Amniotic stem cell (primary cell): ENCODE measurements around the gene CAND1.
"Not testable (repeated sequence)": the region's sequence is repeated elsewhere in the genome, so short reads cannot be mapped to it uniquely, and the experiment has no call there.

Experiments
- DNase-seq: peaks from one replicate; lab custom pipeline; 2025; lab: John Stamatoyannopoulos, UW

The CAND1 gene

GRCh38 chr12:67280572-67280971 is 11.4 kb downstream of the CAND1 start:
- DNase-seq = no peak

- no peak for DNase-seq
Observed at GRCh38 chr12:67284561-67284960, 15.4 kb downstream of the CAND1 start.

- no peak for DNase-seq
Observed at GRCh38 chr12:67286257-67286656, 17.1 kb downstream of the CAND1 start.

- no peak for DNase-seq
Observed at GRCh38 chr12:67287311-67287710, 18.2 kb downstream of the CAND1 start.

GRCh38 chr12:67288561-67288960 is 19.4 kb downstream of the CAND1 start:
- DNase-seq = no peak

DNA sequence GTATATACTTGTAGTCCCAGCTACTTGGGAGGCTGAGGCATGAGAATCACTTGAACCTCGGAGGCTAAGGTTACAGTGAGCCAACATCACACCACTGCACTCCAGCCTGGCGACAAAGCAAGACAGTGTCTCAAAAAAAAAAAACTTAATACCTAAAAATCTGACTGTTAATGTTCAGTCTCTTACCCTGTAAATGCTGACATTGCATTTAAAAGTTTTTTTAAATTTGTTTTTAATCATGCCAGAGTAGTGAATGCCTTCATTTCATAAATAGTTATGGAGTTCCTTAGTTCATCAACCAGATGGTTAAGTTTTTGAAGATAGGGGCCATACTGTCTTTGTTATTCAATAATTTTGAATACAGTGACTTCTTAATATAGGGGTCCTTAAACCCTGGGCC is 21.2 kb downstream of the CAND1 start:
- no peak for DNase-seq

DNA sequence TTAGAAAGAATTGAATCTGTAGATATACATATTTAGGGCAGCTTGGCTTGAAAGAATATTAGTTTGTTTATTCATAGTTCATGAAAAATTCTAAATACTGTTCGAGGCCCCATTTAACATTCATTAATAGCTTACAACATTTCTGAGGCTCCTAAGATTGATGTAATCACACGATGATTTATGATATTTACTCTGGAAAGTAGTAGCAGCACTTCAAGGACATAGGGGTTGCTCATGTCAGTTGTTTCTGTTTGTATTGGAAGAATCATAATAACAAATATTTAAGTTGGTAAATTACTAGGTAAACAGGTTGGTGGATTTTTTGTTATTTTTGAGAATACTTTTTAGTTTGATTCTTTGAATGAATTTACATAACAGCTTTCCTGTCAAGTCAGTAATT is 30.4 kb downstream of the CAND1 start:
- no peak for DNase-seq

DNA sequence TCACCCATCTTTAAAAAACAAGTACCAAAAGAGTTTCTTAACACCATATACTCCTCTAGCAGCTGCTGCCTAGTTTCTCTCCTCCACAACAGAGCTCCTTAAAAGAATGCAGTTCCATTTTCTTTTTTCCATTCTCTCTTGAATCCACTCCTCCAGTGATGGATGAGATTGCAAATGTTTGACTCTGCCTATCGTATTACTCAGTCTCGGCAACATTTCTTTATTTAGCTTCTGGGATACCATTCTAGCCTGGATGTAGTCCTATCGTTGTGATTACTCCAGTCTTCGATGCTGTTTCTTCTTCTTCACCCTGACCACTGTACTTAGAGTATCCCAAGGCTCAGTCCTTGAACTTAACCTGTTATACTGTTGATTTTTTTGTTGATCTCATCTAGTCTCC is 30.8 kb downstream of the CAND1 start:
- no peak for DNase-seq

DNA sequence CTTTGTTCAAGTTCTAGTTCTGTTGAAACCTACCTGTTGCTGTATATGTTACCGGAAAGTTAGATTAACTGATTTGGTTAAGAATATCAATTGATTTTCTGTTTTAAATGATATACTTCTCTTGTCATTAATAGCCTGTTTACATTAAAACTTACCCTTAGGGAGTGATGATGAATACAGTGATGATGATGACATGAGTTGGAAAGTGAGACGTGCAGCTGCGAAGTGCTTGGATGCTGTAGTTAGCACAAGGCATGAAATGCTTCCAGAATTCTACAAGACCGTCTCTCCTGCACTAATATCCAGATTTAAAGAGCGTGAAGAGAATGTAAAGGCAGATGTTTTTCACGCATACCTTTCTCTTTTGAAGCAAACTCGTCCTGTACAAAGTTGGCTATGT is 33.0 kb downstream of the CAND1 start:
- no peak for DNase-seq

GRCh38 chr12:67305544-67305943 is 36.4 kb downstream of the CAND1 start:
- DNase-seq = no peak

- no peak for DNase-seq
Observed at GRCh38 chr12:67306712-67307111, 37.6 kb downstream of the CAND1 start.

GRCh38 chr12:67315661-67316060 is 46.5 kb downstream of the CAND1 start:
- no peak for DNase-seq

DNA sequence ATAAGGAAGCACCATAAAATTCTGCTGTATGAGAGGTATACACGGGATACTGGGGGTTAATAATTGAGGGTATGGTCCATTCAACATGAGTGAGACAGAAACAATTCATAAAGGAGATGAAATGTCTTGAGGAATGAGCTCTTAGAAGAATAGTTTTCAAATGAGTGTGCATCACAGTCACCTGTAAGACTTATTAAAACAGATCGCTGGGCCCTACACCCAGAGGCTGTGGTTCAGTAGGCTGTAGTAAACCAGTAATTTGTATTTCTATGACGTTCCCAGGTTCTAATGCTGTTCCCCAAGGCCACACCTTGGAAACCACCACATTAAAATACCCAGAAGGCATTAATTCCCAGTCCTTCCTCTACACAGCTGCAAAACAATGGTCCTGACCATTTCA is 49.6 kb downstream of the CAND1 start:
- DNase-seq = no peak

DNA sequence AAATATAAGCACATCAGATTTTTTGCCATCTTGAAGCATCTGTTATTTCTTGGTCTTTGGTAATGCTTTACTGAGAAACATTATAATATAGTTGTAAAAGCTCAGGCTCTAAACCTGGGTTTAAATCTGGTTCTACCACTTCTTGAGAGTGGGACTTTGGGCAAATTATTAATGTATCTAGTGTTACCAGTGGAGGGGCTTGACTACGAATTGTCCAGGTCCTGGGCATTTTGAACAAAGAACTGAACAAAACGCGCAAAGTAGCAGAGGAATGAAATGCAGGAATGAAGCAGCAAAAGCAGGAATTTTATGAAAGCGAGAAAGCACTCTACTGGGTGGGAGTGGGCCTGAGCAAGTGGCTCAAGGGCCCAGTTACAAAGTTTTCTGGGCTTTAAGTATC is 50.8 kb downstream of the CAND1 start:
- no peak for DNase-seq

DNA sequence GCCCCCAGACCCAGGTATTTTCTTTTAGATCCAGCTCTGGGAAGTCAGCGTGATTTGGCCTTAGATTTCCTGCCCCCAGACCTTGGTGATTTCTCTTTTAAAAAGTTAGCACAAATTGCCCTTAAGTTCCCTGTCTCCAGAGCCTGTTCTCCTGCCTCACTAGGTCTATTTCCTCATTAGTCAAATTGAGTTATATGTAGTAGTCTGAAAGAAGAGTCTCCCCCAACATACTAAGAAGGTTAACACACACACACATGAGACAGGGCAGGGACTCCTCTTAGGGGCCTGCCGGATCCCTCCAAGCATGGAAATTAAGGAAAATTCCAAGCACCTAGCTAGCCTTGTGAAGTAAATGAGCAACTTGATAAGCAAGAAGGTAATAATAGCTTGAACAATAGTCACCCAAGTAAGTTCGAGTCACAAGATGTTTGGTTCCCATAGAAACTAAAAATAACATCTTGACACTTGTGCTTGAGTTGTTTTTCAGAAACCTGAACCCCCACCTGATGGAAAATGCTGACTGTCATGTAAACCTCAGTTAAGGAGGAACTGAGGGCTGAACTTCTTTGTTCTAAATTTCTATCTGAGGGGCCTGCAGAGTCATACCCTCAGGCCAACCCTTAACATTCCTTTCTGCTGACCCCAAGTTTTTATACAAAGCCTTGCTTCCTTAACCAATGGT is 51.6 kb downstream of the CAND1 start:
- DNase-seq = no peak

DNA sequence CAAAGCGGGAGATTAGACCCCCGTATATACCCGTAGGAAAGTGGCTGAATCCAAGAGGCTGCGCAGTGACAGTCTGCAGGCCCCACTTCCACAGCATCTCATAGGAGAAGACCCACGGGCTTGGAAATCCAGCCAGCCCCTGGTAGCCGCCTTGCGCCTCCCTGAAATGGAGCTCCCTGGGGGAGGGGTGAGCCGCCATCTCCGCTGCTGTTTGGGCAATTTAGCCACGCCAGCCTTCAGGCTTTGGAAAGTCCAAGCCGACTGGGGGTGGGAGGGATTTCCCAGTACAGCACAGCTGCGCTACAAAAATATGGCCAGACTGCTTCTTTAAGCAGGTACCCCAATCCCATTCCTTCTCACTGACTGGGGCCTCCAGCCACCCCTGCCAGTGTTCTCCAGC is 53.4 kb downstream of the CAND1 start:
- DNase-seq = no peak

DNA sequence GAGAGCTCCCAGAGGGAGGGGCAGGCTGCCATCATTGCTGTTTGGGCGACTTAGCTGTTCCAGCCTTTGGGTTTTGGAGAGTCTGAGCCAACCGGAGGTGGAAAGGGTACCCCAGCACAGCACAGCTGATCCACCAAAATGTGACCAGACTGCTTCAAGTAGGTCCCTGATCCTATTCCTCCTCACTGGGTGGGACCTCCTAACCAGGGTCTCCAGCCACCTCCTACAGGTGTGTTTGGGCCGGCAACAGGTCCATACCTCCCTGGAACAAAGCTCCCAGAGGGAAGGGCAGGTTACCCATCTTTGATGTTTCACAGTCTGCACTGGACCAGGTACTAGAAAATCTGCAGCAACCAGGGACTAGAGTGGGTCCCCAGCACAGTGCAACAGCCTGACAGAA is 53.8 kb downstream of the CAND1 start:
- DNase-seq = no peak

- DNase-seq = no peak
Observed at GRCh38 chr12:67326637-67327036, 57.5 kb downstream of the CAND1 start.

GRCh38 chr12:67327466-67327865 is 58.3 kb downstream of the CAND1 start:
- no peak for DNase-seq

DNA sequence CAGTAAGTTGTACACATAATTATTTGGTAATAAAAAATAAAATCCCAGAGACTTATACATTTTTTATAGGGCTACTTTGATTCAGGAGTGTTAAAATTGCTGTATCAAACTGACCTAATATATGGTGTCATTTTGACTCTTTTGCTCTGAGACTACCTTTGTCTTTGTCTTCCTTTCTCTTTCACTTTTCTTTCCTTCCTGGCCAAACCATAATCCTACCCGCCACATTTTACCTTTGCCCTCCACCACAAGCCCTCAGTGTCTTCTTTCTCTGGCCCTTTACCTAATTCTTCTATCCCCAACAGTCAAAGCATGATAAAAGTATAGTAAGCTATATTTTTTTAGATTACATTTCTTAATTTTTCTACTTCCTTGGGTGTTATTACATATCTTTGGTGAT is 62.0 kb downstream of the CAND1 start:
- no peak for DNase-seq

DNA sequence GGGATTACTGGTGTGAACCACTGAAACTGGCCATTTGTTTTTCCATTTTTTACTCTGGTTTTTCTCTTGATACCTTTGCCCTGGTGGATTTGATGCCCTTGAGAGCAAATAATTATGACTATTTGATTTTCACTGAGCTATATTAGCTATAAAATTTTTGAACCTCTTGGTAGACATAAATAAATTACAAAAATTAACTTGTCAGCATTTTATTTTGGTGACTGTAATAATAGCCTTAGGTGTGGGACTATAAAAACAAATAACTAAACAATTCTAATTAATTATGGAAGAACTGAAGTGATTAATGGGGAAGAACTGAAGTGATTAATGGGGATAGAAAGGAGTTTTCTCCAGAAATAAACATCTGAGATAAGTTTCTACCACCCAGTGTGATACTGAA is 62.7 kb downstream of the CAND1 start:
- no peak for DNase-seq

GRCh38 chr12:67333649-67334048 is 64.5 kb downstream of the CAND1 start:
- DNase-seq = no peak

GRCh38 chr12:67338426-67338825 is 69.3 kb downstream of the CAND1 start:
- no peak for DNase-seq

DNA sequence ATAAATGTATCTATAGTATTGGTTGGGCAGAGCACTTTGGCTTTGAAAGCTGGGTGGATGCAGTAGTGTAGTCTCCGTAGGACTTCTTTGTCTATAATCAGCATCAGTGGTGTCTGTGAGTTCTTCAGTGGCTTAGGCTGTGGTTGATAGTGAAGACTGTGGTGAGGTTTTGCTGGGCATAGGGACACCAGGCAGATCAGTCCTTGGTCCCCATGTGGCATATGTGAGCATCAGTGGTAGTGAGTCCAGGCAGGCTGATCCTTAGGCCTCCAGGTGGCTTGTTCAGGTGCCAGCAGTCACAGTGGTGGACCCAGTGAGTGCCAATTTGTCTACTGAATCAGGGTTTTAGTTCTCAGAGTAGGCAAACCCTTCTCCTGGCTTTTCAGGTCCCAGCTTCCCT is 70.4 kb downstream of the CAND1 start:
- no peak for DNase-seq

DNA sequence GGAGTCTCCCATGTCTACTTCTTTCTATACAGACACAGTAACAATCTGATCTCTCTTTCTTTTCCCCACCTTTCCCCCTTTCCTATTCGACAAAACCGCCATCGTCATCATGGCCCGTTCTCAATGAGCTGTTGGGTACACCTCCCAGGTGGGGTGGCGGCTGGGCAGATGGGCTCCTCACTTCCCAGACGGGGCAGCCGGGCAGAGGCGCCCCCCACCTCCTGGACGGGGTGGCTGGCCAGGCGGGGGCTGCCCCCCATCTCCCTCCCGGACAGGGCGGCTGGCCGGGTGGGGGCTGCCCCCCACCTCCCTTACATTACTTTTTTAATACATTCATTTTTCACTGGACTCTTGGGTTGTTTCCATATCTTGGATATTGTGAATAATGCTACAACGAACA is 71.9 kb downstream of the CAND1 start:
- DNase-seq = not testable (repeated sequence)
